Mesothelial cell of epicardium (in vitro differentiated cells): ENCODE measurements around the gene UBR4. TPM values are rescaled to one million over a fixed set of nuclear protein-coding genes. Genes with fewer than 3 reads are reported as not detected.

Experiments
- DNase-seq, 2 experiments: peaks; one replicate each; pipeline ENCODE4 v3.0.0; 2021; ENCODE audit warnings: low spot score in 2 of 2; ENCODE audit not compliant: unreplicated experiment in 2 of 2
- H3K27ac Mint-ChIP-seq: 2 replicates; pipeline ENCODE4 v1.8.0; 2021; ENCODE audit warnings: mixed read lengths
- H3K27me3 Mint-ChIP-seq: 2 replicates; pipeline ENCODE4 v1.8.0; 2021; ENCODE audit warnings: low read depth, mixed read lengths
- H3K36me3 Mint-ChIP-seq: 2 replicates; pipeline ENCODE4 v1.8.0; 2021; ENCODE audit warnings: mixed read lengths
- H3K4me1 Mint-ChIP-seq: 2 replicates; pipeline ENCODE4 v1.8.0; 2021; ENCODE audit warnings: mixed read lengths
- H3K4me3 Mint-ChIP-seq: 2 replicates; pipeline ENCODE4 v1.8.0; 2021; ENCODE audit warnings: mild to moderate bottlenecking, moderate library complexity, mixed read lengths
- H3K9me3 Mint-ChIP-seq: 2 replicates; pipeline ENCODE4 v1.8.0; 2021; ENCODE audit warnings: mixed read lengths
- CTCF ChIP-seq: fragments of 200-600 bp; sonication (generic); IDR thresholded peaks from one replicate; pipeline ENCODE4 v1.5.0; 2021; ENCODE audit warnings: antibody characterized with exemption; ENCODE audit not compliant: unreplicated experiment
- total RNA-seq: library from RNA; stranded (reverse); gene quantifications from 3 replicates; pipeline ENCODE4 v1.2.1, GENCODE V29; 2021

The UBR4 gene
- total RNA-seq, 1 donor from 2014 or later = 222 TPM

DNA sequence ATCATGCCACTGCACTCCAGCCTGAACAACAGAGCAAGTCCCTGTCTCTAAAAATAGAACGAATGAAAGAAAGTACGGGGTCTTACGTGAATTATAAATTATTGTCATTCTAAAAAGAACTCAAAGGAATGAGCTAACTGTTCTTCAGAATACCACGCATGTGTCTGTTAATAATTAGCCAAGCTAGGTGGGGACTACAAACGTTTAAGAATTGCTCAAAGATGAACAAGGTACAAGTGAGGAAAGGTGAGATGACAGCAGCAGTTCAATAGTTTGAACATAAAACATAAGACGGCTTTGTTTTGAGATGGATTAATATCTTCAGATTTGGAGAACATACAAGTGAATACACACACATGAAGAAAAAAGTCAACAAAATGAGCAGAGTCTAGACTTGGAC, 79.6 kb downstream of the UBR4 start:
- no peak overlapping the region for H3K4me3 Mint-ChIP-seq
- H3K36me3 Mint-ChIP-seq = peaks cover 55% of the 10 kb centered on the region
- H3K4me1 Mint-ChIP-seq = no peaks in the 10 kb centered on the region
- no peak for DNase-seq
- no peaks in the 10 kb centered on the region for H3K27me3 Mint-ChIP-seq
- no peak for TF ChIP-seq CTCF
- no peak overlapping the region for H3K27ac Mint-ChIP-seq
- H3K9me3 Mint-ChIP-seq = peaks cover 19% of the 10 kb centered on the region

GRCh38 chr1:19128968-19129514, 81.0 kb downstream of the UBR4 start:
- peaks cover 48% of the 10 kb centered on the region for H3K36me3 Mint-ChIP-seq
- H3K27me3 Mint-ChIP-seq = no peaks in the 10 kb centered on the region
- no peak overlapping the region for H3K4me3 Mint-ChIP-seq
- no peaks in the 10 kb centered on the region for H3K4me1 Mint-ChIP-seq
- TF ChIP-seq CTCF = no peak
- DNase-seq = no peak
- peaks cover 6% of the 10 kb centered on the region for H3K9me3 Mint-ChIP-seq
- H3K27ac Mint-ChIP-seq = no peak overlapping the region

DNA sequence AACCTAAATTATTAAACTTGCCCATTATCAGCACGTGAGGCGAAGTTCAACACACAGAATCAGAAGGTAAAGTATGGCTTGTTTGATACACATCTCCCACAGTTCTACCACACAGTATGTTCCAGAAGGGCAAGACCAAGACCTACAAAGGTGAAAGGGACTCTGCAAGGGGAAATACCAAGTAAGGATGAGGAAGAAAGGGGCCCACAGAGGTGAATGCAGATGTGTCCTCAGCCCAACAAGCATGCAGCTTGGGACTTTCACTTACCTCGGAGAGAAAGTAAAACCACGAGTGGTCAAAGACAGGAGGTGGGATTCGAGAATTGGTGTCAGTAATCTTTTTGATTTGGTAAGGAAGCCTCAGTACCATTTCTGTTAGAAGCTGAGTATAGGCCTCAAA, 85.8 kb downstream of the UBR4 start:
- H3K27ac Mint-ChIP-seq = no peak overlapping the region
- H3K4me1 Mint-ChIP-seq = no peaks in the 10 kb centered on the region
- H3K36me3 Mint-ChIP-seq = peaks cover 56% of the 10 kb centered on the region
- TF ChIP-seq CTCF = no peak
- no peaks in the 10 kb centered on the region for H3K27me3 Mint-ChIP-seq
- no peaks in the 10 kb centered on the region for H3K9me3 Mint-ChIP-seq
- no peak for DNase-seq
- no peak overlapping the region for H3K4me3 Mint-ChIP-seq

DNA sequence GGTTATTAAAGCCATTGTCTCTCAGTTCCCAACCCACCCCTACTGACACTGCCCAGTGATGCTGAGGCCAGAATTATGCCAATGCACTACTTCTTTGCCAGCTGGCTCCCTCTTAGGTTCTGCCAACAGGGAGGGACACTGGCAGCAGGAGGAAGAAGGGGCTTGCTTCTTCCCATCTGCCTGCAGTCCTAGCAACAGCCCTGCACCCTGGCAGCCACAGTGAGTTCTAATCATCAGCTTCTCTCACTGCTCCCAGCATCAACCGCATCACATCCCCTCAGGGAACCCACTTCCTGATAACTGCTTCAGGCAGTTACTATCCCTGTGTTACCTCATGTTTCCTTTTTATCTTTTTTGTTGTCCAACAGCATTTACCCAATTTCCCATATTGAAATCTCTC, 86.2 kb downstream of the UBR4 start:
- H3K27me3 Mint-ChIP-seq = no peaks in the 10 kb centered on the region
- no peak for TF ChIP-seq CTCF
- DNase-seq = no peak
- H3K9me3 Mint-ChIP-seq = no peaks in the 10 kb centered on the region
- H3K4me3 Mint-ChIP-seq = no peak overlapping the region
- H3K27ac Mint-ChIP-seq = no peak overlapping the region
- H3K36me3 Mint-ChIP-seq = peaks cover 60% of the 10 kb centered on the region
- H3K4me1 Mint-ChIP-seq = no peaks in the 10 kb centered on the region

- Mint-ChIP-seq H3K4me1 (no peaks in the 10 kb centered on the region), H3K4me3 (no peak overlapping the region), H3K36me3 (peaks cover 61% of the 10 kb centered on the region), H3K9me3 (no peaks in the 10 kb centered on the region), H3K27ac (no peak overlapping the region), H3K27me3 (no peaks in the 10 kb centered on the region)
- no peak for TF ChIP-seq CTCF
- no peak for DNase-seq
Observed at GRCh38 chr1:19122668-19123067, 87.4 kb downstream of the UBR4 start.

- H3K4me3 Mint-ChIP-seq = no peak overlapping the region
- H3K9me3 Mint-ChIP-seq = no peaks in the 10 kb centered on the region
- H3K27ac Mint-ChIP-seq = no peak overlapping the region
- no peak for DNase-seq
- peaks cover 49% of the 10 kb centered on the region for H3K36me3 Mint-ChIP-seq
- H3K27me3 Mint-ChIP-seq = no peaks in the 10 kb centered on the region
- TF ChIP-seq CTCF = no peak
- no peaks in the 10 kb centered on the region for H3K4me1 Mint-ChIP-seq
Observed at GRCh38 chr1:19121192-19121591, 88.9 kb downstream of the UBR4 start.
